Mesothelial cell of epicardium (in vitro differentiated cells): ENCODE data around the gene FITM1. TPM values are rescaled to one million over a fixed set of nuclear protein-coding genes. Genes with fewer than 3 reads are reported as not detected.

Source experiments
- DNase-seq, 2 experiments: peaks; one replicate each; pipeline ENCODE4 v3.0.0; 2021; ENCODE audit warnings: low spot score in 2 of 2; ENCODE audit not compliant: unreplicated experiment in 2 of 2
- H3K27ac Mint-ChIP-seq: 2 replicates; pipeline ENCODE4 v1.8.0; 2021; ENCODE audit warnings: mixed read lengths
- H3K27me3 Mint-ChIP-seq: 2 replicates; pipeline ENCODE4 v1.8.0; 2021; ENCODE audit warnings: low read depth, mixed read lengths
- H3K36me3 Mint-ChIP-seq: 2 replicates; pipeline ENCODE4 v1.8.0; 2021; ENCODE audit warnings: mixed read lengths
- H3K4me1 Mint-ChIP-seq: 2 replicates; pipeline ENCODE4 v1.8.0; 2021; ENCODE audit warnings: mixed read lengths
- H3K4me3 Mint-ChIP-seq: 2 replicates; pipeline ENCODE4 v1.8.0; 2021; ENCODE audit warnings: mild to moderate bottlenecking, moderate library complexity, mixed read lengths
- H3K9me3 Mint-ChIP-seq: 2 replicates; pipeline ENCODE4 v1.8.0; 2021; ENCODE audit warnings: mixed read lengths
- total RNA-seq: library from RNA; stranded (reverse); gene quantifications from 3 replicates; pipeline ENCODE4 v1.2.1, GENCODE V29; 2021
- TF ChIP-seq, protein P1 (sequence below): fragments of 200-600 bp; sonication (generic); IDR thresholded peaks from one replicate; pipeline ENCODE4 v1.5.0; 2021; ENCODE audit warnings: antibody characterized with exemption; ENCODE audit not compliant: unreplicated experiment

FITM1 gene
- total RNA-seq, 1 donor from 2014 or later, result 1.5 TPM

GRCh38 chr14:24106672-24107271 is 23.7 kb upstream of the FITM1 start:
- H3K4me3 Mint-ChIP-seq, result no peak overlapping the region
- no peak overlapping the region for H3K27ac Mint-ChIP-seq
- no peak for DNase-seq
- peaks cover 8% of the 10 kb centered on the region for H3K9me3 Mint-ChIP-seq
- H3K27me3 Mint-ChIP-seq, result no peaks in the 10 kb centered on the region
- peaks cover 2% of the 10 kb centered on the region for H3K4me1 Mint-ChIP-seq
- TF ChIP-seq, protein P1, sequence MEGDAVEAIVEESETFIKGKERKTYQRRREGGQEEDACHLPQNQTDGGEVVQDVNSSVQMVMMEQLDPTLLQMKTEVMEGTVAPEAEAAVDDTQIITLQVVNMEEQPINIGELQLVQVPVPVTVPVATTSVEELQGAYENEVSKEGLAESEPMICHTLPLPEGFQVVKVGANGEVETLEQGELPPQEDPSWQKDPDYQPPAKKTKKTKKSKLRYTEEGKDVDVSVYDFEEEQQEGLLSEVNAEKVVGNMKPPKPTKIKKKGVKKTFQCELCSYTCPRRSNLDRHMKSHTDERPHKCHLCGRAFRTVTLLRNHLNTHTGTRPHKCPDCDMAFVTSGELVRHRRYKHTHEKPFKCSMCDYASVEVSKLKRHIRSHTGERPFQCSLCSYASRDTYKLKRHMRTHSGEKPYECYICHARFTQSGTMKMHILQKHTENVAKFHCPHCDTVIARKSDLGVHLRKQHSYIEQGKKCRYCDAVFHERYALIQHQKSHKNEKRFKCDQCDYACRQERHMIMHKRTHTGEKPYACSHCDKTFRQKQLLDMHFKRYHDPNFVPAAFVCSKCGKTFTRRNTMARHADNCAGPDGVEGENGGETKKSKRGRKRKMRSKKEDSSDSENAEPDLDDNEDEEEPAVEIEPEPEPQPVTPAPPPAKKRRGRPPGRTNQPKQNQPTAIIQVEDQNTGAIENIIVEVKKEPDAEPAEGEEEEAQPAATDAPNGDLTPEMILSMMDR, result no peak
- peaks cover 19% of the 10 kb centered on the region for H3K36me3 Mint-ChIP-seq

- DNase-seq, result no peak
- no peak overlapping the region for H3K4me3 Mint-ChIP-seq
- TF ChIP-seq, protein P1, result no peak
- H3K36me3 Mint-ChIP-seq, result peaks cover 10% of the 10 kb centered on the region
- H3K27ac Mint-ChIP-seq, result no peak overlapping the region
- H3K9me3 Mint-ChIP-seq, result peaks cover 8% of the 10 kb centered on the region
- H3K27me3 Mint-ChIP-seq, result no peaks in the 10 kb centered on the region
- peaks cover 4% of the 10 kb centered on the region for H3K4me1 Mint-ChIP-seq
Observed at GRCh38 chr14:24108336-24108874, 22.1 kb upstream of the FITM1 start.

DNA sequence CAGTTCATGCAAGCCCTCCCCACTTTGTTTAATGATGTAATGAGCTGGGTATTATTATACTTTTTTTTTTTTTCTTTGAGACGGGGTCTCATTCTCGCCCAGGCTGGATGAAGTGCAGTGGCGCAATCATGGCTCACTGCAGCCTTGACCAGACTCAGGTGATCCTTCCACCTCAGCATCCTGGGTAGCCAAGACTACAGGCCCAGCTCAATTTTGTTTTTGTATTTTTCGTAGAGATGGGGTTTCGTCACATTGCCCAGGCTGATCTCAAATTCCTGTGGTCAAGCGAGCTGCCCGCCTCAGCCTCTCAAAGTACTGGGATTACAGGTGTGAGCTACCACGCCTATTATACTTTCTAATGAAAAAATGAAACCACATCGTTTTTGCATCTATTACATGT is 20.4 kb upstream of the FITM1 start:
- Mint-ChIP-seq H3K36me3 (no peaks in the 10 kb centered on the region), H3K27me3 (peaks cover 2% of the 10 kb centered on the region), H3K4me1 (peaks cover 5% of the 10 kb centered on the region), H3K4me3 (no peak overlapping the region), H3K27ac (no peak overlapping the region), H3K9me3 (peaks cover 2% of the 10 kb centered on the region)
- DNase-seq, result no peak
- TF ChIP-seq, protein P1, result no peak

GRCh38 chr14:24110523-24110922 is 19.9 kb upstream of the FITM1 start:
- TF ChIP-seq, protein P1, result no peak
- H3K27ac Mint-ChIP-seq, result no peak overlapping the region
- peaks cover 8% of the 10 kb centered on the region for H3K4me1 Mint-ChIP-seq
- H3K4me3 Mint-ChIP-seq, result no peak overlapping the region
- H3K36me3 Mint-ChIP-seq, result no peaks in the 10 kb centered on the region
- no peaks in the 10 kb centered on the region for H3K9me3 Mint-ChIP-seq
- peaks cover 2% of the 10 kb centered on the region for H3K27me3 Mint-ChIP-seq
- DNase-seq, result no peak

DNA sequence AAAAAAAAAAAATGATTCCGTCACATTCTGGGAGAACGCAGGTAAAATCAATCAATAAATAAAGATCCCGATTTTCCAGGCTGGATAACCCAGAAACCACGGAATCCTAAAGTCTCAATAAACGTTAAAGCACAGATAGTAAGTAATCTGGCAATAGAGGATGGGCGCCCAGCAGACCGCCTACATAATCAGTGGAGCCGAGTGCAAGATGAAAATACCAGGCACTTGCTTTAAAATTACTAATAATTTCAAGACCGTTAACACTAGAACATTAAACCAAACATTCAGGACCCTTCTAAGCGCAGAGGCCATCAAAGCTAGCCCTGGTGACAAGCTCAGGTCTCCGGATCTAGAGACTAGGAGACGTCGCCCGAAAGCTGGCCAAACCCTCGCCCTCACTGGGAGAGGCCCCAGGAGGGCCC is 17.1 kb upstream of the FITM1 start:
- Mint-ChIP-seq H3K36me3 (no peaks in the 10 kb centered on the region), H3K4me1 (peaks cover 22% of the 10 kb centered on the region), H3K4me3 (peak overlapping the region; percentile 90), H3K9me3 (no peaks in the 10 kb centered on the region), H3K27ac (peak overlapping the region; percentile 99), H3K27me3 (peaks cover 2% of the 10 kb centered on the region)
- TF ChIP-seq, protein P1, result no peak
- DNase-seq, result no peak
